GDM1 (cell line): ENCODE results near the gene CEACAM8.
"Not testable (repeated sequence)": the region's sequence is repeated elsewhere in the genome, so short reads cannot be mapped to it uniquely, and the experiment has no call there.

Experiments used
- DNase-seq: peaks from one replicate; lab custom pipeline; 2025; lab: John Stamatoyannopoulos, UW

Gene CEACAM8

GRCh38 chr19:42542791-42543190, 51.9 kb downstream of the CEACAM8 start:
- DNase-seq: no peak

- no peak for DNase-seq
Observed at GRCh38 chr19:42540071-42540553, 54.6 kb downstream of the CEACAM8 start.

- no peak for DNase-seq
Observed at GRCh38 chr19:42538841-42539709, 55.6 kb downstream of the CEACAM8 start.

- not testable (repeated sequence) for DNase-seq
Observed at GRCh38 chr19:42535276-42535675, 59.4 kb downstream of the CEACAM8 start.

- DNase-seq: no peak
Observed at GRCh38 chr19:42534391-42534790, 60.3 kb downstream of the CEACAM8 start.

- DNase-seq: no peak
Observed at GRCh38 chr19:42532891-42533290, 61.8 kb downstream of the CEACAM8 start.

GRCh38 chr19:42531313-42531712, 63.4 kb downstream of the CEACAM8 start:
- DNase-seq: no peak
